Activated naive CD4-positive, alpha-beta T cell (primary cell): ENCODE results near the gene OR7D2.

ENCODE experiments used
- DNase-seq, 4 experiments: peaks; one replicate each; lab custom pipeline; 2025; lab: John Stamatoyannopoulos, UW

OR7D2 gene

GRCh38 chr19:9205501-9206113, 26.8 kb downstream of the OR7D2 start:
- peak; percentile 4 to 50 (median 16) for DNase-seq

- no peak for DNase-seq
Measured at GRCh38 chr19:9219489-9219888, 40.7 kb downstream of the OR7D2 start, which contains the start of gene OR7D4. Gene OR7D4 (minus strand): TSS chr19:9219589. CDS start chr19:9214837, 4,752 bp downstream.
